SK-N-SH (cell line): ENCODE results near the gene GNG3. TPM values are rescaled to one million over a fixed set of nuclear protein-coding genes. Genes with fewer than 3 reads are reported as not detected.
A peak's percentile ranks its signal among the peaks of the same experiment; 100 is the strongest.

ENCODE experiments used
- CTCF ChIA-PET: fragments of 300-600, 350-600 bp; formaldehyde crosslinking; extraction: SDS; loops from one replicate; lab custom pipeline; 2021; lab: Yijun Ruan, JAX
- POLR2A ChIA-PET: fragments of 350-600 bp; sonication (Branson Sonifier 250); formaldehyde crosslinking; extraction: SDS; loops from one replicate; lab custom pipeline; 2020; ENCODE audit warnings: antibody characterized with exemption, inconsistent platforms; lab: Yijun Ruan, JAX
- DNase-seq: peaks from one replicate; pipeline ENCODE4 v3.0.0; 2012
- H2AFZ ChIP-seq: fragments of 200-600 bp; sonication (generic); 2 replicates; pipeline ENCODE4 v1.8.1; 2016; ENCODE audit warnings: antibody characterized with exemption, mild to moderate bottlenecking, low read depth
- H3F3A ChIP-seq: fragments of 200-600 bp; sonication (generic); replicated peaks from 2 replicates; pipeline ENCODE3; 2016; ENCODE audit warnings: antibody characterized with exemption, mild to moderate bottlenecking; ENCODE audit not compliant: insufficient read depth
- H3K27ac ChIP-seq, 2 experiments: fragments of 200-500 bp in 1 of 2; fragments of 200-600 bp in 1 of 2; sonication (Bioruptor generic) in 1 of 2; sonication (generic), shearing (Covaris generic) in 1 of 2; 2 replicates each; pipeline versions ENCODE4 v1.5.1 to v1.6.1; 2014 to 2016; ENCODE audit warnings: low read depth in 2 of 2, inconsistent platforms in 1 of 2, low read length in 1 of 2, mild to moderate bottlenecking in 1 of 2, mixed read lengths in 1 of 2
- H3K27me3 ChIP-seq: fragments of 200-600 bp; sonication (generic), shearing (Covaris generic); 2 replicates; pipeline ENCODE4 v1.6.1; 2016; ENCODE audit warnings: mixed run types; ENCODE audit not compliant: insufficient read depth
- H3K36me3 ChIP-seq, 2 experiments: fragments of 200-500 bp in 1 of 2; fragments of 200-600 bp in 1 of 2; sonication (Bioruptor generic) in 1 of 2; sonication (generic) in 1 of 2; replicated peaks in 1 of 2; 2 replicates each; pipeline versions ENCODE3 to v1.5.1; 2014 to 2016; ENCODE audit warnings: low read length in 1 of 2, mild to moderate bottlenecking in 1 of 2; ENCODE audit not compliant: insufficient read depth in 2 of 2, control insufficient read depth in 1 of 2
- H3K4me1 ChIP-seq, 2 experiments: fragments of 200-500 bp in 1 of 2; fragments of 200-600 bp in 1 of 2; sonication (Bioruptor generic) in 1 of 2; sonication (generic), shearing (Covaris generic) in 1 of 2; 2 replicates each; pipeline versions ENCODE4 v1.5.1 to v1.6.1; 2014 to 2016; ENCODE audit warnings: low read depth in 1 of 2, low read length in 1 of 2, mixed run types in 1 of 2; ENCODE audit not compliant: insufficient read depth in 2 of 2, control insufficient read depth in 1 of 2
- H3K4me2 ChIP-seq: fragments of 200-600 bp; sonication (generic), shearing (Covaris generic); 2 replicates; pipeline ENCODE4 v1.6.1; 2017; ENCODE audit warnings: mixed run types
- H3K4me3 ChIP-seq, 2 experiments: fragments of 200-500 bp in 1 of 2; fragments of 200-600 bp in 1 of 2; sonication (Bioruptor generic) in 1 of 2; sonication (generic), shearing (Covaris generic) in 1 of 2; 2 replicates each; pipeline versions ENCODE4 v1.5.1 to v1.8.1; 2014 to 2016; ENCODE audit warnings: low read depth in 2 of 2, inconsistent platforms in 1 of 2, low read length in 1 of 2, mild to moderate bottlenecking in 1 of 2, mixed read lengths in 1 of 2, moderate library complexity in 1 of 2
- H3K79me2 ChIP-seq: fragments of 200-600 bp; sonication (generic); 2 replicates; pipeline ENCODE4 v1.8.1; 2017; ENCODE audit warnings: mild to moderate bottlenecking; ENCODE audit not compliant: insufficient read depth
- H3K9ac ChIP-seq: fragments of 200-600 bp; sonication (generic); 2 replicates; pipeline ENCODE4 v1.6.1; 2017; ENCODE audit warnings: mixed run types
- H3K9me2 ChIP-seq: fragments of 200-600 bp; sonication (generic); 2 replicates; pipeline ENCODE4 v1.6.1; 2017; ENCODE audit warnings: mixed run types
- H3K9me3 ChIP-seq: fragments of 200-600 bp; sonication (generic); 2 replicates; pipeline ENCODE4 v1.6.1; 2017; ENCODE audit warnings: mixed run types, mild to moderate bottlenecking, moderate library complexity
- H4K20me1 ChIP-seq: fragments of 200-600 bp; sonication (generic); 2 replicates; pipeline ENCODE4 v1.6.1; 2017; ENCODE audit warnings: mild to moderate bottlenecking, mixed run types; ENCODE audit not compliant: insufficient read depth
- CHD2 ChIP-seq: fragments of 150-350 bp; IDR thresholded peaks from 2 replicates; pipeline ENCODE4 v1.6.1; 2018; ENCODE audit warnings: low read length; ENCODE audit not compliant: partially characterized antibody
- ELF1 ChIP-seq: IDR thresholded peaks from 2 replicates; pipeline ENCODE4 v1.4.0; 2012
- EP300 ChIP-seq, 2 experiments: IDR thresholded peaks; 2 replicates each; pipeline versions ENCODE4 v1.4.0 to v1.6.1; 2012; ENCODE audit warnings: borderline replicate concordance in 1 of 2, low read depth in 1 of 2, low read length in 1 of 2
- EZH2phosphoT487 ChIP-seq: fragments of 200-600 bp; sonication (generic); IDR thresholded peaks from 2 replicates; pipeline ENCODE4 v1.6.1; 2017; ENCODE audit warnings: low read depth, mixed run types, mild to moderate bottlenecking, antibody characterized with exemption, moderate library complexity, borderline replicate concordance
- FOXJ3 ChIP-seq: sonication (generic); formaldehyde crosslinking; IDR thresholded peaks from 2 replicates; pipeline ENCODE4 v1.5.1; 2020; ENCODE audit warnings: mild to moderate bottlenecking, missing genetic modification reagents
- GABPA ChIP-seq: IDR thresholded peaks from 2 replicates; pipeline ENCODE4 v1.4.0; 2012; ENCODE audit warnings: low read depth, mild to moderate bottlenecking
- GATA2 ChIP-seq: sonication (generic); formaldehyde crosslinking; IDR thresholded peaks from 2 replicates; pipeline ENCODE4 v1.5.0; 2020; ENCODE audit warnings: mild to moderate bottlenecking, missing genetic modification reagents
- IRF3 ChIP-seq: fragments of 150-350 bp; IDR thresholded peaks from 2 replicates; pipeline ENCODE4 v1.6.1; 2016; ENCODE audit warnings: mild to moderate bottlenecking, low read depth, low read length
- JUND ChIP-seq: IDR thresholded peaks from 2 replicates; pipeline ENCODE4 v1.4.0; 2012
- MEF2A ChIP-seq: IDR thresholded peaks from 2 replicates; pipeline ENCODE4 v1.4.0; 2012; ENCODE audit warnings: low read depth, borderline replicate concordance
- NRF1 ChIP-seq: IDR thresholded peaks from 2 replicates; pipeline ENCODE4 v1.6.1; 2012; ENCODE audit warnings: low read depth, mild to moderate bottlenecking, low read length
- PBX3 ChIP-seq: IDR thresholded peaks from 2 replicates; pipeline ENCODE4; 2012
- POLR2AphosphoS5 ChIP-seq: IDR thresholded peaks from 2 replicates; pipeline ENCODE4 v1.6.1; 2012; ENCODE audit warnings: low read depth, low read length
- RAD21 ChIP-seq: IDR thresholded peaks from 2 replicates; pipeline ENCODE4 v1.6.1; 2012; ENCODE audit warnings: mild to moderate bottlenecking, low read length
- RCOR1 ChIP-seq: fragments of 150-350 bp; IDR thresholded peaks from 2 replicates; pipeline ENCODE4 v1.6.1; 2017; ENCODE audit warnings: antibody characterized with exemption, low read length
- REST ChIP-seq: IDR thresholded peaks from 2 replicates; pipeline ENCODE4 v1.6.1; 2012; ENCODE audit warnings: mild to moderate bottlenecking, low read depth, low read length, moderate library complexity
- RFX5 ChIP-seq: IDR thresholded peaks from 2 replicates; pipeline ENCODE4 v1.6.1; 2012; ENCODE audit warnings: mild to moderate bottlenecking, improper control_type of control experiment, low read length
- SIN3A ChIP-seq: IDR thresholded peaks from 2 replicates; pipeline ENCODE4 v1.6.1; 2012; ENCODE audit warnings: low read depth, mild to moderate bottlenecking, low read length, moderate library complexity, borderline replicate concordance
- TAF1 ChIP-seq: IDR thresholded peaks from 2 replicates; pipeline ENCODE4 v1.6.1; 2012; ENCODE audit warnings: low read depth, mild to moderate bottlenecking, low read length, moderate library complexity, borderline replicate concordance
- TCF12 ChIP-seq: IDR thresholded peaks from 2 replicates; pipeline ENCODE4 v1.4.0; 2012
- TEAD4 ChIP-seq: IDR thresholded peaks from 2 replicates; pipeline ENCODE4 v1.4.0; 2012; ENCODE audit warnings: mild to moderate bottlenecking, borderline replicate concordance; ENCODE audit not compliant: insufficient read depth
- USF1 ChIP-seq: IDR thresholded peaks from 2 replicates; pipeline ENCODE4 v1.4.0; 2012; ENCODE audit warnings: low read depth, borderline replicate concordance
- YY1 ChIP-seq: IDR thresholded peaks from 2 replicates; pipeline ENCODE4 v1.4.0; 2012; ENCODE audit warnings: low read depth, mild to moderate bottlenecking
- ZBTB33 ChIP-seq: IDR thresholded peaks from 2 replicates; pipeline ENCODE4 v1.4.0; 2012; ENCODE audit warnings: low read depth, borderline replicate concordance
- WGBS: methylation state at CpG from one replicate; pipeline ENCODE4 v1.1.6; 2017; ENCODE audit warnings: low lambda C conversion rate; 5-methylcytosine and 5-hydroxymethylcytosine counted together
- polyA plus RNA-seq, 3 experiments: library from polyadenylated mRNA; depleted of rRNA; stranded (reverse); fragments of >200 nt; gene quantifications; 2 replicates each; pipeline ENCODE4 v1.2.3, GENCODE V29; 2012

Gene GNG3
- polyA plus RNA-seq, 1 of the 3 experiments (the other 2 are of a cell fraction): 0.16 TPM

- Histone ChIP-seq H3K9ac (peak within 1 kb of the TSS; percentile 81), H3K36me3 (peaks cover 15 to 22% of the 10 kb centered on the region in 2 experiments), H3K79me2 (peaks cover 78% of the 10 kb centered on the region), H3K9me3 (no peaks in the 10 kb centered on the region), H3K27ac (peak within 1 kb of the TSS; percentile 80 to 94), H3K4me3 (peak within 1 kb of the TSS; percentile 68 to 90), H3K27me3 (no peaks in the 10 kb centered on the region), H3K9me2 (no peaks in the 10 kb centered on the region), H3K4me1 (peaks cover 21 to 22% of the 10 kb centered on the region in 2 experiments; a peak in 3 of 4 replicates), H3K4me2 (peak within 1 kb of the TSS; percentile 97), H2AFZ (peak within 1 kb of the TSS; percentile 85), H3F3A (peaks cover 41% of the 10 kb centered on the region), H4K20me1 (no peaks in the 10 kb centered on the region)
- 2% methylated on average over 23 of the region's 59 CpGs for WGBS
- CTCF ChIA-PET: interaction anchor here (1.0 to 2.0 kb wide), 8 partner anchors 9 to 290 kb away, joined by 3 to 8 read pairs (median 4); partner anchors contain the start of gene EML3
- POLR2A ChIA-PET: interaction anchor here (0.6 to 1.9 kb wide), 22 partner anchors 9 to 209 kb away, joined by 3 to 16 read pairs (median 5); partner anchors contain the start of genes B3GAT3, EEF1G, GANAB and HNRNPUL2
- DNase-seq: peak; percentile 88
- no peak for TF ChIP-seq RFX5
- peak; percentile 75; the same call in 1 of the 2 replicates for TF ChIP-seq SIN3A
- peak; percentile 74 for TF ChIP-seq YY1
- TF ChIP-seq TAF1: peak; percentile 87
- TF ChIP-seq ZBTB33: peak; percentile 35; the same call in 1 of the 2 replicates
- TF ChIP-seq NRF1: no peak
- TF ChIP-seq EZH2phosphoT487: no peak
- TF ChIP-seq RAD21: no peak
- TF ChIP-seq REST: peak; percentile 46; the same call in 1 of the 2 replicates
- TF ChIP-seq GATA2 (CRISPR knock-in tag): no peak
- TF ChIP-seq CHD2: peak; percentile 20
- no peak for TF ChIP-seq USF1
- 0 out of 2 replicates have a peak, but pooled peaks have one; percentile 10 for TF ChIP-seq TEAD4
- TF ChIP-seq FOXJ3 (CRISPR knock-in tag): no peak
- no peak for TF ChIP-seq RCOR1
- TF ChIP-seq PBX3: peak; percentile 20; the same call in 1 of the 2 replicates
- TF ChIP-seq GABPA: peak; percentile 72
- peak; percentile 90 for TF ChIP-seq POLR2AphosphoS5
- TF ChIP-seq JUND: no peak
- TF ChIP-seq IRF3: no peak
- no peak for TF ChIP-seq EP300 (IDR thresholded peaks at IDR 0.05; ENCODE audit: borderline replicate concordance in 1 of 2, low read depth in 1 of 2, low read length in 1 of 2)
- no peak for TF ChIP-seq MEF2A
- peak; percentile 86 for TF ChIP-seq ELF1
- TF ChIP-seq TCF12: peak; percentile 10; the same call in 1 of the 2 replicates
Observed at GRCh38 chr11:62671608-62672389, 35.7 kb upstream of the GNG3 start, which contains the start of the genes LBHD1 and UQCC3. Gene LBHD1, minus strand, starts transcription at chr11:62672267. Its CDS starts 2,236 bp downstream, at chr11:62670031. Gene UQCC3, plus strand, starts transcription at chr11:62671673. Its CDS starts 73 bp downstream, at chr11:62671746.
